Ectodermal cell (in vitro differentiated cells): Measurements from ENCODE around the gene ALDH8A1.

Experiments used
- H3K27ac ChIP-seq: 2 replicates; pipeline ENCODE4 v1.7.0; 2013; ENCODE audit warnings: mild to moderate bottlenecking, low read depth, low read length; ENCODE audit not compliant: insufficient read depth, poor library complexity, severe bottlenecking
- H3K27me3 ChIP-seq: 2 replicates; pipeline ENCODE4 v1.7.0; 2013; ENCODE audit warnings: mild to moderate bottlenecking, low read length; ENCODE audit not compliant: insufficient read depth, control insufficient read depth, poor library complexity, severe bottlenecking
- H3K36me3 ChIP-seq: one replicate; pipeline ENCODE4 v1.7.0; 2013; ENCODE audit warnings: low read length; ENCODE audit not compliant: control insufficient read depth, insufficient read depth
- H3K4me1 ChIP-seq: one replicate; pipeline ENCODE4 v1.7.0; 2013; ENCODE audit warnings: low read length; ENCODE audit not compliant: control insufficient read depth, insufficient read depth
- H3K4me3 ChIP-seq: 2 replicates; pipeline ENCODE4 v1.7.0; 2013; ENCODE audit warnings: low read depth, low read length, control low read depth; ENCODE audit not compliant: insufficient read depth
- H3K9me3 ChIP-seq: 2 replicates; pipeline ENCODE4 v1.7.0; 2013; ENCODE audit warnings: mild to moderate bottlenecking, low read length, moderate library complexity; ENCODE audit not compliant: control insufficient read depth
- WGBS, 2 experiments: methylation state at CpG; one replicate each; pipeline ENCODE4 v1.1.7; 2013; ENCODE audit warnings: missing lambda C conversion rate in 2 of 2; 5-methylcytosine and 5-hydroxymethylcytosine counted together

Gene ALDH8A1

GRCh38 chr6:134980846-134981245, 30.9 kb upstream of the ALDH8A1 start:
- Histone ChIP-seq H3K27me3 (no peaks in the 10 kb centered on the region), H3K9me3 (no peaks in the 10 kb centered on the region), H3K4me3 (no peak overlapping the region), H3K27ac (no peak overlapping the region), H3K4me1 (no peaks in the 10 kb centered on the region), H3K36me3 (no peaks in the 10 kb centered on the region)
- WGBS, 2 experiments: 71 to 100% methylated on average over 1 of the region's 1 CpG

GRCh38 chr6:134979142-134979541, 29.2 kb upstream of the ALDH8A1 start:
- Histone ChIP-seq H3K4me1 (no peaks in the 10 kb centered on the region), H3K27ac (no peak overlapping the region), H3K27me3 (no peaks in the 10 kb centered on the region), H3K36me3 (peaks cover 4% of the 10 kb centered on the region), H3K4me3 (no peak overlapping the region), H3K9me3 (no peaks in the 10 kb centered on the region)
- WGBS, 2 experiments: 91 to 92% methylated on average over 4 to 6 of the region's 6 CpGs

GRCh38 chr6:134974370-134974769, 24.5 kb upstream of the ALDH8A1 start:
- Histone ChIP-seq H3K27ac (no peak overlapping the region), H3K36me3 (peaks cover 4% of the 10 kb centered on the region), H3K4me3 (no peak overlapping the region), H3K27me3 (no peaks in the 10 kb centered on the region), H3K4me1 (no peaks in the 10 kb centered on the region), H3K9me3 (no peaks in the 10 kb centered on the region)
- WGBS, 2 experiments: 80 to 89% methylated on average over 1 of the region's 1 CpG

- Histone ChIP-seq H3K4me3 (no peak overlapping the region), H3K27me3 (no peaks in the 10 kb centered on the region), H3K4me1 (no peaks in the 10 kb centered on the region), H3K36me3 (peaks cover 6% of the 10 kb centered on the region), H3K27ac (no peak overlapping the region), H3K9me3 (no peaks in the 10 kb centered on the region)
- WGBS, 2 experiments: 80% methylated on average over 1 of the region's 1 CpG; no CpG with 5 or more reads in 1 of the 2 experiments
Measured at GRCh38 chr6:134967711-134968110, 17.8 kb upstream of the ALDH8A1 start.

GRCh38 chr6:134964451-134965203, 14.7 kb upstream of the ALDH8A1 start:
- H3K27me3 ChIP-seq: no peaks in the 10 kb centered on the region
- no peaks in the 10 kb centered on the region for H3K9me3 ChIP-seq
- no peak overlapping the region for H3K4me3 ChIP-seq
- H3K27ac ChIP-seq: no peak overlapping the region
- H3K36me3 ChIP-seq: peaks cover 6% of the 10 kb centered on the region
- H3K4me1 ChIP-seq: no peaks in the 10 kb centered on the region
- WGBS, 2 experiments: 86% methylated on average over 1 of the region's 1 CpG; no CpG with 5 or more reads in 1 of the 2 experiments

- Histone ChIP-seq H3K4me3 (no peak overlapping the region), H3K27ac (no peak overlapping the region), H3K9me3 (no peaks in the 10 kb centered on the region), H3K36me3 (peaks cover 6% of the 10 kb centered on the region), H3K4me1 (no peaks in the 10 kb centered on the region), H3K27me3 (no peaks in the 10 kb centered on the region)
Measured at GRCh38 chr6:134962421-134962820, 12.5 kb upstream of the ALDH8A1 start.

- H3K9me3 ChIP-seq: no peaks in the 10 kb centered on the region
- H3K27ac ChIP-seq: no peak overlapping the region
- H3K27me3 ChIP-seq: no peaks in the 10 kb centered on the region
- peaks cover 6% of the 10 kb centered on the region for H3K36me3 ChIP-seq
- H3K4me1 ChIP-seq: no peaks in the 10 kb centered on the region
- H3K4me3 ChIP-seq: no peak overlapping the region
- 87 to 98% methylated on average over 3 of the region's 3 CpGs for WGBS, 2 experiments
Measured at GRCh38 chr6:134961366-134961765, 11.5 kb upstream of the ALDH8A1 start.

GRCh38 chr6:134959603-134960002, 9.7 kb upstream of the ALDH8A1 start:
- Histone ChIP-seq H3K4me3 (no peak overlapping the region), H3K27me3 (no peaks in the 10 kb centered on the region), H3K27ac (no peak overlapping the region), H3K9me3 (no peaks in the 10 kb centered on the region), H3K36me3 (peaks cover 3% of the 10 kb centered on the region), H3K4me1 (no peaks in the 10 kb centered on the region)

GRCh38 chr6:134956676-134957075, 6.8 kb upstream of the ALDH8A1 start:
- H3K27me3 ChIP-seq: no peaks in the 10 kb centered on the region
- H3K9me3 ChIP-seq: no peaks in the 10 kb centered on the region
- WGBS, 2 experiments: 92 to 93% methylated on average over 1 of the region's 2 CpGs
- H3K4me3 ChIP-seq: no peak overlapping the region
- H3K4me1 ChIP-seq: no peaks in the 10 kb centered on the region
- H3K27ac ChIP-seq: no peak overlapping the region
- H3K36me3 ChIP-seq: no peaks in the 10 kb centered on the region

GRCh38 chr6:134956032-134956431, 6.1 kb upstream of the ALDH8A1 start:
- Histone ChIP-seq H3K4me1 (no peaks in the 10 kb centered on the region), H3K4me3 (no peak overlapping the region), H3K36me3 (no peaks in the 10 kb centered on the region), H3K27me3 (no peaks in the 10 kb centered on the region), H3K27ac (no peak overlapping the region), H3K9me3 (no peaks in the 10 kb centered on the region)
- WGBS, 2 experiments: 90 to 97% methylated on average over 5 of the region's 5 CpGs
